ENCODE measurements around the gene RAPGEF6.

- no peak for TF ChIP-seq POLR2A (IDR thresholded peaks at IDR 0.05)
- no peak for TF ChIP-seq CTCF (IDR thresholded peaks at IDR 0.05)
Measured at GRCh38 chr5:131406975-131407638, 227.9 kb downstream of the RAPGEF6 start.

Measured in right lobe of liver (tissue), 4 donors.